ENCODE data around the gene SRGN. TPM values are rescaled to one million over a fixed set of nuclear protein-coding genes. Genes with fewer than 3 reads are reported as not detected.

SRGN gene
- total and polyA plus RNA-seq, 2 of the 13 experiments (the other 11 are each of a cell fraction or from before 2014, with no cell fraction given) = 0.09 TPM; not detected in 1

GRCh38 chr10:69123747-69124562, 36.1 kb downstream of the SRGN start, which contains the start of gene VPS26A (continued):
- TF ChIP-seq ZNF891 (CRISPR knock-in tag; IDR thresholded peaks at IDR 0.05) = peak; percentile 43; the same call in 1 of the 2 replicates
- TF ChIP-seq HDAC6 (IDR thresholded peaks at IDR 0.05; ENCODE audit: low read depth, low read length) = no peak
- no peak for TF ChIP-seq SMARCC2 (IDR thresholded peaks at IDR 0.05)
- peak; percentile 53 for TF ChIP-seq PAXIP1 (CRISPR knock-in tag; conservative IDR thresholded peaks at IDR 0.05)
- TF ChIP-seq SSRP1 (CRISPR knock-in tag; IDR thresholded peaks at IDR 0.05) = no peak
- TF ChIP-seq GLMP (CRISPR knock-in tag; IDR thresholded peaks at IDR 0.05; ENCODE audit: borderline replicate concordance) = no peak
- peak; percentile 10; the same call in 1 of the 2 replicates for TF ChIP-seq ZNF609 (CRISPR knock-in tag; IDR thresholded peaks at IDR 0.05; ENCODE audit: borderline replicate concordance)
- no peak for TF ChIP-seq ZNF670 (CRISPR knock-in tag; IDR thresholded peaks at IDR 0.05; ENCODE audit: borderline replicate concordance)
- no peak for TF ChIP-seq MTF2 (CRISPR knock-in tag; IDR thresholded peaks at IDR 0.05; ENCODE audit: borderline replicate concordance)
- TF ChIP-seq ZNF704 (CRISPR knock-in tag; IDR thresholded peaks at IDR 0.05; ENCODE audit: borderline replicate concordance) = 0 out of 2 replicates have a peak, but pooled peaks have one; percentile 56
- peak; percentile 46 for TF ChIP-seq KMT2B (CRISPR knock-in tag; IDR thresholded peaks at IDR 0.05)
- no peak for TF ChIP-seq FOXP4 (CRISPR knock-in tag; IDR thresholded peaks at IDR 0.05)
- TF ChIP-seq BRCA1 (CRISPR knock-in tag; IDR thresholded peaks at IDR 0.05) = no peak
- TF ChIP-seq SCMH1 (CRISPR knock-in tag; IDR thresholded peaks at IDR 0.05; ENCODE audit: borderline replicate concordance) = no peak
- no peak for TF ChIP-seq FOXM1 (CRISPR knock-in tag; IDR thresholded peaks at IDR 0.05)
